ENCODE measurements around the gene BEST4. TPM values are rescaled to one million over a fixed set of nuclear protein-coding genes. Genes with fewer than 3 reads are reported as not detected.

Gene BEST4
- total and polyA plus RNA-seq, 2 of the 13 experiments (the other 11 are each of a cell fraction or from before 2014, with no cell fraction given) = 0.77 to 1.4 TPM

DNA sequence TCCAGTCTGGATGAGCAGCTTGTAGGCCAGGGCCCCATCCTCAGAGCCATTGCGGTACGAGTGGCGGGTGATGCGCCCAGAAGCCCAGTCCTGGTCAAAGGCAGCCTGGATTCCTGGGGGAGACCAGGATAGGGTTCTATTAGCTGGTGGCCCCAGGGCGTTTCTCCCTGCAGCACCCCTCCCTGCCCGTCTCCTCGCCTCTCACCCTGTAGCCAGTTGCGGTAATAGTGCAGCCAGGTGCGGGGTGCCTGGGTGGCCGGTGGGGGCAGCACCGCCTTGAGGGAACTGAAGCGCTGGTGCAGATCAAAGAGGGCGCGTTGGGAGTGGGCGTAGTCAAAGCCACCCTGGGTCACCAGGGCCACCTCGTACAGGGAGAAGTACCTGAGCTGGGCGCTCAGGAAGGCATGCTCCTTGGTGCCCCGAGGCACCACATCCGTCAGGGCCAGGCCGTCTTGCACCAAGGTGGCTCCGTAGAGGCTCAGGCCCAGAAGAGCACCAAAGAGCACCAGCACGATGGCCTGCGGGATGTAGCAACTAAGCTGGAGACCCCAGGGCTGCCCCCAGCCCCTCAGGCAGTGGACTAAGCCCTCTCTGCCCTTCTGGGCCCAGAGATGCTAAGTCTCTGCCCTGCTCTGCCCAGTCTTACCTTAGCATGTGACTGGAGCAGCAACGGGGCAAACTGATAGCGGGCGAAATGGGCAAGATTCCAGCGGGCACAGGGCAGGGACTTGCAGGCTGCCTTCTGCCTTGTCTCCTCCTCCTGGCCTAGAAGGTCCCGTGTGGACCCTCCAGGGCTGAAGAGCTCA, 39.4 kb upstream of the BEST4 start (continued):
- peak; percentile 70 for TF ChIP-seq SNAPC4 (CRISPR knock-in tag; IDR thresholded peaks at IDR 0.05)
- TF ChIP-seq KAT8 (CRISPR knock-in tag; IDR thresholded peaks at IDR 0.05) = 0 out of 2 replicates have a peak, but pooled peaks have one; percentile 26
- no peak for TF ChIP-seq ZNF512 (CRISPR knock-in tag; IDR thresholded peaks at IDR 0.05)
- no peak; the same call in 1 of the 2 replicates for TF ChIP-seq ZBTB38 (CRISPR knock-in tag; IDR thresholded peaks at IDR 0.05)
- TF ChIP-seq SKI (IDR thresholded peaks at IDR 0.05; ENCODE audit: partially characterized antibody) = peak; percentile 20
- TF ChIP-seq ZBTB40 (IDR thresholded peaks at IDR 0.05) = no peak
- TF ChIP-seq ZBTB40 (CRISPR knock-in tag; IDR thresholded peaks at IDR 0.05) = peak; percentile 30; the same call in 1 of the 2 replicates
- no peak for TF ChIP-seq ZNF775 (CRISPR knock-in tag; IDR thresholded peaks at IDR 0.05; ENCODE audit: borderline replicate concordance)
- 0 out of 2 replicates have a peak, but pooled peaks have one; percentile 1 for TF ChIP-seq ZFP90 (CRISPR knock-in tag; IDR thresholded peaks at IDR 0.05; ENCODE audit: borderline replicate concordance)
- no peak for TF ChIP-seq ZNF326 (CRISPR knock-in tag; IDR thresholded peaks at IDR 0.05; ENCODE audit: borderline replicate concordance)
- no peak for TF ChIP-seq RORA (CRISPR knock-in tag; IDR thresholded peaks at IDR 0.05)
- TF ChIP-seq ZFYVE20 (CRISPR knock-in tag; IDR thresholded peaks at IDR 0.05; ENCODE audit: borderline replicate concordance, low read depth) = no peak
- TF ChIP-seq RAD21 (CRISPR knock-in tag; IDR thresholded peaks at IDR 0.05) = peak; percentile 66

Data from HepG2 (cell line).